ENCODE measurements around the gene ATE1. TPM values are rescaled to one million over a fixed set of nuclear protein-coding genes. Genes with fewer than 3 reads are reported as not detected.
"Not testable (repeated sequence)": the region's sequence is repeated elsewhere in the genome, so short reads cannot be mapped to it uniquely, and the experiment has no call there.

The ATE1 gene
- polyA plus RNA-seq (ENCODE audit: insufficient read length in 4 of 4) = 10 to 100 TPM; 27.1 to 44.2 (median 40.1) TPM

GRCh38 chr10:121927841-121928527, at the start of gene ATE1:
ATE1 (minus strand) TSS chr10:121928031; CDS start chr10:121927949, 82 bp downstream.
- peak; percentile 81 to 88 (median 86) for DNase-seq (ENCODE audit: low read depth in 4 of 4, low spot score in 3 of 4)

GRCh38 chr10:121976607-121977006, 48.8 kb upstream of the ATE1 start:
- no peak for DNase-seq (ENCODE audit: low read depth in 4 of 4, low spot score in 3 of 4)

GRCh38 chr10:121975295-121976086, 47.7 kb upstream of the ATE1 start:
- no peak for DNase-seq (ENCODE audit: low read depth in 4 of 4, low spot score in 3 of 4)

DNA sequence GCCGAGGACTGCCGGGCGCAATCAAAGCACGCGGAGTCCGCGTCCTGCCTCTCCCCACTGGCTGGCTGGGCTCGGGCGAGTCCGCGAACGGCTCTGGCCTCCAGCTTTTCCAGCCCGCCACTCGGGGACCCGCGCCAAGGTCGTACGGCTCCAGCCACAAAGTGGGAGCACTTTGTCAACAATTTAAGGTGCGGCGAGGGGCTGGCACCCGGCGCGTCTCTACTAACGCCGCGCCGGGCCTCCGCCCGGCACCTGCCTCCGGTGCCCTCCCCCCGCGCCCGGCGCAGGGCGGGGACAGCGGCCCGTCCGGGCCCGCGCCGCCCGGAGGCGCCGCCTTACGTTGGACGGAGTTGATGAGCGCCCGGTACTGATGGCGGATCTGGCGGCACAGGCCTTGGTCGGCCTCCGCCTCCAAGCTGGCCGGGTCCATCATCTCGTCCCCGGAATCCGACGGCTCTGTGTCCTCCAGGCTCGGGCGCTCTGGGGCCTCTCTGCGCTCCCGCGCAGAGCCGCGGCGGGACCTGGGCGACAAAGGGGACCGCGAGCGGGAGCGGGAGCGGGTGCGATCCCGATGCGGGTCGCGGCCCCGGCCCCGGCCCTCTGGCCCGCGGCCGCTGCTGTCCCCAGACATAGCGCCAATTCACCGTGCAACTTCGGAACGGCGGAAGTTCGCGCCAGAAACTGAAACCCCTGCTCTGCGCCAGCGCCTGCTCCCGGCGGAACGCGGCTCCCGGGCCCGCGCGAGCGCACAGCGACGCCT, 46.9 kb upstream of the ATE1 start, which contains the start of gene NSMCE4A:
Gene NSMCE4A, minus strand, starts transcription at position 683 of the 760 bp plus-strand sequence. Its CDS starts 52 bp downstream, at position 631.
- peak in 3 of 4 donors; percentile 53 to 69 (median 65) for DNase-seq (ENCODE audit: low read depth in 4 of 4, low spot score in 3 of 4)

- no peak for DNase-seq (ENCODE audit: low read depth in 4 of 4, low spot score in 3 of 4)
Observed at GRCh38 chr10:121974019-121974534, 46.2 kb upstream of the ATE1 start.

DNA sequence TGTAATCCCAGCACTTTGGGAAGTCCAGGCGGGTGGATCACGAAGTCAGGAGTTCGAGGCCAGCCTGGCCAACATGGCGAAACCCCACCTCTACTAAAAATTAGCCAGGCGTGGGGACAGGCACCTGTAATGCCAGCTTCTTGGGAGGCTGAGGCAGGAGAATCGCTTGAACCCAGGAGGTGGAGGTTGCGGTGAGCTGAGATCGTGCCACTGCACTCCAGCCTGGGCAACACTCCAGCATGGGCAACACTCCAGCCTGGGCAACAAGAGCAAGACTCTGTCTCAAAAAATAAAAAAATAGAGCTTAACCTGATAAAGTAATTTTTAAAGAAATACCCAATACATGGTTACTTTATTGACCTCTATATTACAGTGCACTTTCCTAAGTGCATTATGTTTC, 41.3 kb upstream of the ATE1 start:
- DNase-seq (ENCODE audit: low read depth in 4 of 4, low spot score in 3 of 4) = not testable (repeated sequence)

DNA sequence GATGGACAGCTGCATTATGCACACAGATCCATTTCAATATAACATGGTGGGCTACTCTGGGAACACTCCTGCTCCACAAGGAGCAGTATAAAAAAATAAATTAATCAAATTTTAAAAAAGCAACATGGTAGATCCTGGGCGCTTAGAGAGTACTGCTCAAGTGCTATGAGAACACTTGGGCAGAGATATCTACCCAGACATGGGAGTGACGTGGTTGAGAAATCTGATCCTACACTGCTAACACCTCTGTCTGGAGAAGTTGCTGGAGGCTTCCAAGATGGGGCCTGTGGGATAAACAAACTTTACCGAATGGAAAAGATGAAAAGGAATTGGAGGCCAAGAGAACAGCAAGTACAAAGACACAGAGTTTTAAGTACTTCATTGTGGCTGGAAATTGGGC, 38.2 kb upstream of the ATE1 start:
- no peak for DNase-seq (ENCODE audit: low read depth in 4 of 4, low spot score in 3 of 4)

GRCh38 chr10:121961456-121961855, 33.6 kb upstream of the ATE1 start:
- no peak for DNase-seq (ENCODE audit: low read depth in 4 of 4, low spot score in 3 of 4)

DNA sequence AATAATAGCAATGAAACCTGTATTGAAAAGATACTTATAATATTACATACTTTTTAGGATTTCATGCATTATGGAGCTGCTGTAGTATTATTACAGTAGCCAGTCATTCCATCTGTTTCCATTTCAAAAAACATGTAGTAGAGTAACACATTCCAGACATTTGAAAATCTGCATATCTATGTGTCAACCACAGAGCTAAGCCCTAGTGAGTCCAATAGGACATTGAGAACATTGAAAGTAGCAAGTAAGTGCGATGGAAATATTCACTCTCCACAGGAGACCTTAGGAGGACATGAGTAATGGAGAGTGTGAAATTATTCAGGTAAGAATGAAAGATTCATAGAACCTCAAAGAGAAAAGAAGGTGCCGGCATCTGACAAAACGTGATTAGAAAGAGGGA, 31.8 kb upstream of the ATE1 start:
- no peak for DNase-seq (ENCODE audit: low read depth in 4 of 4, low spot score in 3 of 4)

DNA sequence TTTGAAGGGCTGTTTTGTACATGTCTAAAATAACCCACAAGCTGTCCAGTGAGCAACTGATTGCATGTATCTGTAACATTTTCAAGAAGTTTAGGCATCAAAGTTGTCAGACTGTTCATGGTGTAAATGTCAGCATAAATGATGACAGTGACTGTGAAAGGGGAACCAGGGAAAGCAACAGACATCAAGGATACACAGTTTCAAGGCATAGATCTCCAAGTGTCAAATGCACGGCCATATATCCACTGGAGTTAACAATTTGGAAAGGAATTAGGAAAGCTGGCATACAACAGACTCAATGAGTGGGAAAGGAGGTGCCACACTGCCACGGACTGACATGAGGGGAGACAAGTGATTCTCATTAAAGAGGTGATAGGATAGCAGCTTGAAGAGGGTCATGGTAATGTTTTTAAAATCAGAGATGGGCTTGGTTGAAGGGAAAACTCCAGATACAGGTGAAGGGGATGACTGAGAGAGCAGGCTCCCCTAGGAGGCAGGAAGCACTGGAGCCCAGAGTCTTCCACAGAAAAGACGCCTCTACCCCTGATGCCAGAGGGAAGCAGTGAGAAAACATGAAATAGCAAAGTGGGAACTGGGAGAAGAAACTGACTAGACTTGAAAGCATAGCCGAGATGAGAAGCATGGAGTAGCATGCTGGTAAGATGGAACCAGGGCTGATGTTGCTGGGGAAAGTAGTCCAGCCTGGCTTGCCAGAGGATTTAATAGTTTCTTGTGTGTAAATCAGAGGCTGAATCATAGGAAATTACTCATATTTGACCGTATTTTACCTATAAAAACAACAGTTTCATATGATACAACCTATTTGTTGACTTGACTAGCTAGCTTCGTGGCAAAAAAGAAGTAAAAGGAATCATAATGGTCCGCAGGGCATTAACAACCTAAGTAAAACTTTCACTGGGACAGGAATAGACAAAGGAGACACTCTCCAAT, 28.6 kb upstream of the ATE1 start:
- DNase-seq (ENCODE audit: low read depth in 4 of 4, low spot score in 3 of 4) = peak in 1 of 4 donors; percentile 50

DNA sequence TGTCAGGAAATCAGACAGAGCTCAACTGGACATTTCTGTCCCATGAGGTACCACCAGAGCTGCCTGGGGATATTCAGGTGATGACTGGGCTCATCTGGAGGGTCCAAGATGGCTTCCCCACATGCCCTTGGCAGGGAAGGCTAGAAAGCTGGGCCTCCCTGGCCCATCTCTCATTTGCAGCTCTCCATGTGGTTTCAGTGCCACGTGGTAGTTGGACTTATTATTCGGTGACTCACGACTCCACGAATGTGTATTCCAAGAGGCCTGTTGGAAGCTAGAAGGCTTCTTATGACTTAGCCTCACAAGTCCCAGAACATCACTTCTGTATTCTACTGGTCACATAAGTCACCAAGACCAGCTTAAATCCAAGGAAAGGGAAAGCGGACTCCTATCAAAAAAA, 24.4 kb upstream of the ATE1 start:
- no peak for DNase-seq (ENCODE audit: low read depth in 4 of 4, low spot score in 3 of 4)

GRCh38 chr10:121949451-121949850, 21.6 kb upstream of the ATE1 start:
- no peak for DNase-seq (ENCODE audit: low read depth in 4 of 4, low spot score in 3 of 4)

- no peak for DNase-seq (ENCODE audit: low read depth in 4 of 4, low spot score in 3 of 4)
Observed at GRCh38 chr10:121949049-121949448, 21.2 kb upstream of the ATE1 start.

DNA sequence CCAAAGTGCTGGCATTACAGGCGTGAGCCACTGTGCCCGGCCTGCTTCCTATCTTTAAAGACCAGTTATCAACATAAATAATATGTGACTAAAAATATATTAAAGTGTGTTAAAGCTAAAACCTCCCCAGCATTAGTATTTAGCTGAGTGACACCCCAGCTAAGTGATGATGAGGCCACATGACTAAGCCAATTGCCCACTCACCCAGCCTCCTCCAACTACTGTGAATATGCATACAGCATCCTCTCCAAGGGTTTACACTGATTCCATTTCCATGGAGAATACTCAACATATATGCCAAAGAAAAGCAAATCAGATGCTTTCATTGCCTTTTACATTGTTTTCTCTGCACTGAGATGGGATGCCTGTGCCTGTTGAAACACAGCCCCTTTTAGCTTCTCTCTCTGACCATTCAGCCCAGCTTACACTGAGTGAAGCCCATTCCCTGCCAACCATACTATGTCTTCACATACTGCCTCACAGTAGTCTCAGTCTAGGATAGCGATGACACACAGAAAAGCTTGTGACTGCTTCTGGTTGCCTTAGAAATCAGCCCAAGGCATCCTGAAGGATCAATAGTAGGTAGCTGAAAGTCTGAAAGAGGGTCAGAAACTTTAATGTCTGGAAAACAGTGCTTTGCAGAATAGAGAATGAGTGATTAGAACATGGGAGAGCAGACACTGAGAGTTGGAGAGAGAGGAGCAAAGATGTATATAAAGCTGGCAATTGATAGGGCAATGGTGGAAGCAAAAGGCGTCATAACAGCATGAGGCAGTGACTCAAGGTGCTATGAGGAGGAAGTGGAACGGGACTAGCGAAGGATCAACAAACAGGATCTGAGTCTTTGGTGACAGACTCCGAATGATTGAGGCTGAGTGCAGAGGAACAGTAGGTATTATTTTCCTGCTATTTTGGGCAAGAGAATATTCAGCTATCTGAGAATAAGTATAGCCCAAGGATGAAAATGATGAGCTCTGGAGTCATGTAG, 19.8 kb upstream of the ATE1 start:
- no peak for DNase-seq (ENCODE audit: low read depth in 4 of 4, low spot score in 3 of 4)

DNA sequence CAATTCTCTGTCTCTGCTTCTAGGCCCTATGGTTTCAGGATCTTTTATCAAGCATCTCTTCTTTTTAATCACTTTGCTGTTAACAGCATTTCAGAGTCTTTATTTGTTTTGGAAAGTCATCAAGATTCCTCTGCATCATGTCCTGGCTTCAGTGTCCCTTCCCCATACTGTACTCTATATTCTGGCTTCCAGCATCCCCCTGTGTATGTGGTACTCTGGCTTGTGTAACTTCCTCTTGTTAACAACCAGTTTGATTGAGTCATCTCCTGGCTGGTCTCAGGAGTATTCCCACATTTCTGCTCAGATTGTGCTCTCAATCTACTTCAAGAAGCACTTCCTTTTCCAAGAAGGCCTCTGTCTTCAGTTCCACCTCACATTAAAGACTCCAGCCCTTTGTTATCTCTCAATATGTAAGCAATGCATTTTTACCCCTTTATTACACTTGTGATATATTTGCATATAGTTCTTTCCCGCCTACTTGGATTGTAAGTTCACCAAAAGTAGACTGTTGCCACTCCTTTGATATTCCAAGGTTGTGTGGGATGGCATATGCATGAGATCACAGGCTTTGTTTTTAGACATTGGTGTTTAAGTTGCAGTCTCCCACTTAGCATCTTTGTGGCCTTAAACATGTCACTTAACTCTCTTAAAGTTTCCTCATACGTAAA, 15.1 kb upstream of the ATE1 start:
- DNase-seq (ENCODE audit: low read depth in 4 of 4, low spot score in 3 of 4) = no peak

- DNase-seq (ENCODE audit: low read depth in 4 of 4, low spot score in 3 of 4) = no peak
Observed at GRCh38 chr10:121941532-121941931, 13.7 kb upstream of the ATE1 start.

GRCh38 chr10:121936295-121936694, 8.5 kb upstream of the ATE1 start:
- DNase-seq (ENCODE audit: low read depth in 4 of 4, low spot score in 3 of 4) = no peak

GRCh38 chr10:121935702-121936101, 7.9 kb upstream of the ATE1 start:
- DNase-seq (ENCODE audit: low read depth in 4 of 4, low spot score in 3 of 4) = no peak

Data from left renal pelvis (tissue), 4 donors.